Stimulated activated CD4-positive, alpha-beta T cell treated with anti-CD3 and anti-CD28 coated beads, Interleukin-4, amount 100 ng/mL, for 48 hours (primary cell): ENCODE results near the gene TRAP1.
A peak's percentile ranks its signal among the peaks of the same experiment; 100 is the strongest.
"Not testable (repeated sequence)": the region's sequence is repeated elsewhere in the genome, so short reads cannot be mapped to it uniquely, and the experiment has no call there.

Experiments
- DNase-seq, 2 donors: peaks; one replicate each; pipeline ENCODE4 v3.0.0-alpha.2; 2020; ENCODE audit warnings: low read depth in 2 of 2

The TRAP1 gene

DNA sequence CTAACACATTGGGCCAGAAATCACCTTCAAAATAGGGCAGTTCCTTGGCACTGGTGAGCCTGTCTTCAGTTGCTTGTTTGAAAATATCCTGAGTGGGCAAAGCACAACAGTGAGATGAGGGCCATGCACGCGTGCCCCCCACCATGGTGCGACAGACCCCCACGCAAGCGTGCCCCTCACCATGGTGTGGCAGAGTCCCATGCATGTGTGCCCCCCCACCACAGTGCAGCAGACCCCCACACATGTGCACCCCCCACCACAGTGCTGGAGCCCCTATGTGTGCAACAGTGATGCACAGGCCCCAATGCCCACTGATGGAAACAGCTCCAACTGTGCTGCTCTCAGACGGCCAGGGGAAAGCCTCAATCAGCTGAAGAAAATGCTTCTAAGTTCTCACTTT is 18.8 kb upstream of the TRAP1 start:
- no peak for DNase-seq

DNA sequence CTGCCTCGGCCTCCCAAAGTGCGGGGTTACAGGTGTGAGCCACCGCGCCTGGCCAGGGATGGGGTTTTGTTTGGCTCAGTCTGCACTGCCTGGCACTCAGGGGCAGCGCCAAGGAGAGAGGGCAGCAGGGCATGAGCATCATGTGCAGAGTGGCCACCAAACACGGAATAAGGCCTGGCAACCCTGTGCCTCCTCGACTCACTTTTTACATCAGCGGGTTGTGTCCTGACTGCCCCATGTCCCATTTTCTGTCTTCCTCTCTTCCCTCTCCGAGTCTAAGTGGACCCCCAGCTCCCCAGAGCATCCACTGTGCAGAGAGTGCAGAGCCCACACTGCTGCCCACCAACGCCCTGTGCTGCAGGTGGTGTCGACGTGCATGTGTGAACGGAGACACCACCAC is 18.2 kb upstream of the TRAP1 start:
- DNase-seq = no peak

- no peak for DNase-seq
Measured at GRCh38 chr16:3734758-3735221, 17.5 kb upstream of the TRAP1 start.

GRCh38 chr16:3734084-3734757 is 16.9 kb upstream of the TRAP1 start:
- no peak for DNase-seq

- DNase-seq = no peak
Measured at GRCh38 chr16:3732171-3732570, 14.8 kb upstream of the TRAP1 start.

DNA sequence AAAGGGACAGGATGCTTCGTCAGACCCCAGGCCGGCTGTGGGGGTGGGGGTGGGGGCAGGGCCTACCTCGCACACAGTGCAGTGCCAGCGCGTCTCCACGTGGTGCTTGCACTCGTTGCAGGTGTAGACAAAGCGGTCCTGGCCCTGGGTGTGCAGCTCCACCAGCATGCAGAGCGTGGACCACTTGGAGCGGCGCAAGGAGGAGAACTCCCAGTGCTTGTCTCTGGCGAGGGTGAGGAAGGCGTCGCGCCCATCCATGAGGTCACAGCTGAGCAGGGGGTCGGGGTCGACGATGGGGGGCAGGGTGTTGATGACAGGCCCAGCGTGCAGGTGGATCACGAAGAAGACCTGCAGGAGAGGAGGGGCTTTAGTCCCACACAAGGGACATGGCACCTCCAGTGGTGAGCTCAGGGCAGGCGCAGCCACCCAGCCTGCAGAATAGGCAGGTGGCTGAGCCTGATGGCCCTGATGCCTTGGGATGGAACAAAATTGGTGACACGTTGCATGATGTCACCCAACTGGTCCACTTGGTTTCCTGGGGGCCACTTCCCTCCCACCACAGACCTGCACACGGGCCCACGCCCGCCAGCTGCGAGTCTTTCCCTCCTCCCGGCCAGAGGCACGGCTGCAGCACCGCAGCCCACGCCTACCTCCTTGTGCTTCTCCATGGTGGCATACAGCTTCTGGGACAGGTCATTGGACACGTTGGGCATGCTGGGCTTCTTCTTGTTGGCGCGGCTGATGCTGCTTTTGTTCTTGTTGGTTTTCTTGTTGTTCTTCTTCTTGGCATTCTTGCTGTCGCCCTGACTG is 14.0 kb upstream of the TRAP1 start:
- DNase-seq = no peak

DNA sequence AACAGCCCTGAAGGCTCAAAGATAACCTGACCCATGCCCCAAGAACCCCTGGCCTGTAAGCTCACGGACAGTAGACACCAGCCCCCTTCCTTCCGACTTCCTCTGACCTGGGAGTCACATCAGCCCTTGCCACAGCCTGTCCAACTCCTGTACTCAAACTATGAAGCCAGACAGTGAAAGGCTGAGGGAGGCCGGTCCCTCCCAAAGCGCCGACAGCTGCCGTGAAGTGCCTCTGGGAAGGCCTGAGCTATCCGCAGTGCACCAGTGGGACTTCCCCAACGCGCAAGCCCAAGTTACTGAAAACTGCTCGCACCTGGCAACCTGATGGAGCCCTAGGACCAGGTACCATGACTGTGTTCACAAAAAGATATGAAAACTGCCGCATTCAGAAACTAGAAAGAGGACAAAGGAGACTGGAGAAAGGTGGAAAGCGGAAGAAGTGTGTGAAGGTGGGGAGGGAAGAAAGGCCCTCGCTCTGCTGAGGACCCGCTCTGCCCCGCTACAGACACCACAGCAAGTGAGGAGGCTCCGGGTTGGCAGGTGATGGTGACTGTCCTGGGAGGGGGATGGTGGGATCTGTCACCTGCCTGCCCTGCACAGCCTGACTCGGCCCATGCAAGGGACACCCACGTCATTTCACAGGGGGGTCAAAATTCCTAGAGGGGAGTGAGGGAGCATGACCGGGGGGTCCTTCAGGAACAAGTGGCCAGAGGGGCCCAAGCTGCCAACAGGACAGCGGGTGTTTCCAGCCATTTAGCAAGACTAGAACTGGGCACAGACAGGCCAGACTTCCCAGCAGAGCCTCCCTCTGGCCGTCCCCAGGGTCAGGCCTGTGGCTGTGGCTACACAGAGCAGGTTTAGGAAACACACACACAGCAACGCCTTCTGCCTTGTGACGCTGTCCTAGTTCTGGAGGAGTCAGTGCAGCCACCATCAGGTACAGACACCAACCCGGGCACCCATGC is 13.1 kb upstream of the TRAP1 start:
- DNase-seq = no peak

DNA sequence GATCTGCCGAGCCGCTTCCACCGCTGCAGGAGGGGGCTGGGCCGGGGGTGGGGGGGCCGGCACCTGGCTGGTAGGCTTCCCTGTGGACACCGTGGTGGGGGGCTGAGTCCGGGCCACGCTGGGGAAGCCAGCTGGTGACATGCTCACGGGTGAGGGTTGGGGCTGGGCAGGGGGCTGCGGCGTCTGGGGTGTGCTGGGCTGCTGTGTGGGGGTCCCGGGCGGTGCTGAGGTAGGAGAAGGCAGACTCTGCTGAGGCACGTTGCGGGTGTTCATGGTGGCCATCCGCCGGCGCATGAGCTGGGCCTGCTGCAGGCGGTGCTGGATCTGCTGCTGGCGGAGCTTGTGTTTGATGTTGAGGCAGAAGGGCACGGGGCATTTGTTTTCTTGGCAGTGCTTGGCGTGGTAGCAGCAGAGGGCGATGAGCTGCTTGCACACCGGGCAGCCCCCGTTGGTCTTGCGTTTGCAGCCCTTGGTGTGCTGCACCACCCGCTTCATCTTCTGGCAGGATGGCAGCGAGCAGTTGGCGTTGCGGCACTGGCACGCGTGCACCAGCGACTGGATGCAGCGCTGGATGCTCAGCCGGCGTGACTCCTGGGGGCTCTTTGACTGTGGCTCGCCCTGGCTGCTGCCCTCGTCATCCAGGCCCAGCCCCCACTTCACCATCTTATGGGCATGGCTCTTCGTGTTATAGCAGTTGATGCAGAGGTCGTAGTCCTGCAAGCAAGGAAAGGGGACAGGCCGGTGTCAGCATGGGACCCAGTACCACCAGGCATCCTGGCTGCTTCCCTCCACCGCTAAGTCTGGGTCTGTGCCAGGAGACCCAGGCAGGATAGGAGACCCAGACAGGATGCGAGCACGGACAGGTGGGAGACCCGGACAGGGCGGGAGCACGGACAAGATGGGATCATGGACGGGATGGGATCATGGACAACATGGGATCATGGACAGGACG is 12.1 kb upstream of the TRAP1 start:
- no peak for DNase-seq

GRCh38 chr16:3728424-3729160 is 11.3 kb upstream of the TRAP1 start:
- no peak for DNase-seq

GRCh38 chr16:3727806-3728381 is 10.6 kb upstream of the TRAP1 start:
- no peak for DNase-seq

GRCh38 chr16:3726021-3726687 is 8.8 kb upstream of the TRAP1 start:
- DNase-seq = no peak

- DNase-seq = no peak
Measured at GRCh38 chr16:3725276-3725675, 8.0 kb upstream of the TRAP1 start.

- DNase-seq = no peak
Measured at GRCh38 chr16:3722508-3722907, 5.2 kb upstream of the TRAP1 start.

GRCh38 chr16:3720418-3720817 is 3.1 kb upstream of the TRAP1 start:
- DNase-seq = no peak

- DNase-seq = no peak
Measured at GRCh38 chr16:3718628-3719027, 1.3 kb upstream of the TRAP1 start.

DNA sequence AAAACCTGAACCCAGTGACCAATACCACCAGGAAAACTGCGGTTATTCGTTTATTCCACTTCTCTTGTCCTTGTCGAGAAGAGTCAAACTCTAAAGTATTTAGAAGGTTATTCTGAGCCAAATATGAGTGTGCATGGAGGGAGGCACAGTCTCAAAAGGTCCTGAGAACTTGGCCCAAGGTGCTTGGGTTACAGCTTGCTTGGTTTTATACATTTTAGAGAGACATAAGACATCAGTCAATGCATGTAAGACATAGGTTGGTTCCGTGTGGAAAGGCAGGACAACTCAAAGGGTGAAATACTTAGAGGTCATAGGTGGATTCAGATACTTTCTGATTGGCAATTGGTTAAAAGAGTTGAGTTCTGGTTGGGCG is 681 bp upstream of the TRAP1 start:
- no peak for DNase-seq

DNA sequence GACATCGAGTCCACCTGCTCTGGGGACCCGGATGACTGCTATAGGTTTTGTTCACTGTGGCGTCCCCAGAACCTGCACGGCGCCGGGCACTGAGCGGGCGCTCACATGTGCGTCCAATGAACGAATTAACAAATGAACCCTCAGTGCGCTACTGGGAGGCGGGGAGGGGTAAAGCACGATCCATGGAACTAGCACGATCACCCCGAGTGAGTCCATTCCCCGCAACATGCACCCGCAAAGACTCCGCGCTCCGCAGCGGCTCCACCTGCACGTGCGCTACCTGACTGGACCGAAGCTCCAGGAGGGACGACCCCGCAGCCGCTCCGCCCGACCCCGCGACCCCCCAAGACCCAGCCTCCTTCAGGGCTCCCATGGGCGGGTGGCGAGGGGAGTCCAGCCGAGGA is 491 bp downstream of the TRAP1 start:
- DNase-seq = peak; percentile 16 to 28

DNA sequence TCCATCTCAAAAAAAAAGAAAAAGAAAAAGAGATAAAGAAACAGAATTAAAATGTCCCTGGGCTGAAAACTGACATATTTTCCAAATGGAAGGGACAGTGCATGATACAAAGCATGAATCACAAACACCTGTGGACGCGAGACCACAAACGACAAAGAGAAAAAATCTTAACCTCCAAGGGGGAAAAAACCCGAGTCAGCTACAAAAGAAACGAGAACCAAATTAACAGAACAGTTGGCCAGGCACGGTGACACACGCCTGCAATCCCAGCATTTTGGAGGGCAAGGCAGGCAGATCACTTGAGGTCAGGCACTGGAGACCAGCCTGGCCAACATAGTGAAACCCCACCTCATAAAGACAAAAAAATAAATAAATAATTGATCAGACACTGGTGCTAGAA is 1.9 kb downstream of the TRAP1 start:
- no peak for DNase-seq

DNA sequence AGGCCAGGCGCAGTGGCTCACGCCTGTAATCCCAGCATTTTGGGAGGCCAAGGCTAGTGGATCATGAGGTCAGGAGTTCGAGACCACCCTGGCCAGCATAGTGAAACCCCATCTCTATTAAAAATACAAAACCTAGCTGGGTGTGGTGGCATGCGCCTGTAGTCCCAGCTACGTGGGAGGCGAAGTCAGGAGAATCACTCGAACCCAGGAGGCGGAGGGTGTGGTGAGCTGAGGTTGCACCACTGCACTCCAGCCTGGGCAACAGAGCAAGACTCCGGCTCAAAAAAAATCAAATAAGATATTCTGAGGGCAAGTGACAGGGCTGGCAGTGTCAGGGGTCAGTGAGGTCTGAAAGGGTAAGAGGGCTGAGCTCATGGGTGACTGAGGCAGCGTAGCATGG is 2.9 kb downstream of the TRAP1 start:
- not testable (repeated sequence) for DNase-seq
